ENCODE data around the gene CTSW.

CTSW gene

DNA sequence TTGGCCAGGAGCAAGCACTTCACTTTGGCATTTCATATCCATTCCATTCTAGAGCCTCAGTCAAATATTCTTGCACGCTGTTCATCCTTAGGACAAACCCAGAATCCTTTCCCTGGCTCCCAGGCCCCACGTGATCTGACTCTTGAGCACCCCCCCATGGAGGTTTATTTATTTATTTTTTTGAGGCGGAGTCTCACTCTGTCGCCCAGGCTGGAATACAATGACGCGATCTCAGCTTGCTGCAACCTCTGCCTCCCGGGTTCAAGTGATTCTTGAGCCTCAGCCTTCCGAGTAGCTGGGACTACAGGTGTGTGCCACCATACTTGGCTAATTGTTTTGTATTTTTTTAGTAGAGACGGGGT is 52.9 kb downstream of the CTSW start:
- no peak for DNase-seq

Measured in NCI-H2081 treated with DMSO at 0.1 percent for 48 hours (cell line).